Right ventricle myocardium superior (tissue), 1 donor: Measurements from ENCODE around the gene HDAC7. TPM values are rescaled to one million over a fixed set of nuclear protein-coding genes. Genes with fewer than 3 reads are reported as not detected.

ENCODE experiments used
- total RNA-seq: library from RNA; stranded (reverse); fragmentation: NEBNext Ultra II Directional; extraction: Animal tissue kit (Norgen Biotek cat#: 25700); gene quantifications from one replicate; pipeline ENCODE4 v1.2.1, GENCODE V29; 2021
- donor health status: DM: no; HTN: yes; CAD: no; lungs with severe emphysema.

HDAC7 gene
- total RNA-seq, 1 donor from 2014 or later = 35.9 TPM

Other genes starting within 250 kb of the HDAC7 start
- 22.7 TPM for gene RPAP3, start 113.9 kb downstream of the HDAC7 start, total RNA-seq
- 0.11 TPM for gene ENDOU, start 94.4 kb downstream of the HDAC7 start, total RNA-seq
- 30.6 TPM for gene RAPGEF3, start 61.0 kb downstream of the HDAC7 start, total RNA-seq
- gene SLC48A1, start 46.7 kb downstream of the HDAC7 start, total RNA-seq = 26.8 TPM
- 0.11 TPM for gene VDR, start 85.1 kb upstream of the HDAC7 start, total RNA-seq
- gene TMEM106C, start 143.7 kb upstream of the HDAC7 start, total RNA-seq = 42.5 TPM
- gene COL2A1, start 184.6 kb upstream of the HDAC7 start, total RNA-seq = not detected